OCI-LY3 (cell line): ENCODE results near the gene POFUT1.

Experiments used
- H2AFZ ChIP-seq: fragments of 200-600, 300-600 bp; shearing (Covaris generic); 2 replicates; pipeline ENCODE4 v1.6.0; 2014; ENCODE audit warnings: antibody characterized with exemption, low read depth, low read length
- H3K27ac ChIP-seq: fragments of 200-600, 300-600 bp; sonication (generic); 2 replicates; pipeline ENCODE4 v1.5.1; 2014; ENCODE audit warnings: mild to moderate bottlenecking, low read length, moderate library complexity, mixed read lengths
- H3K27me3 ChIP-seq: fragments of 200-600, 300-600 bp; sonication (generic); 2 replicates; pipeline ENCODE4 v1.6.1; 2014; ENCODE audit warnings: low read depth, low read length, mixed read lengths
- H3K36me3 ChIP-seq: fragments of 200-600, 300-600 bp; sonication (generic); replicated peaks from 2 replicates; pipeline ENCODE3; 2014; ENCODE audit warnings: low read depth, low read length, mixed read lengths
- H3K4me1 ChIP-seq: fragments of 300-600, 200-600 bp; sonication (generic); 2 replicates; pipeline ENCODE4 v1.6.1; 2014; ENCODE audit warnings: low read length, mixed read lengths
- H3K4me2 ChIP-seq: fragments of 200-600, 300-600 bp; sonication (generic); 2 replicates; pipeline ENCODE4 v1.6.1; 2014; ENCODE audit warnings: low read length, mixed read lengths
- H3K4me3 ChIP-seq: fragments of 300-600, 200-600 bp; sonication (generic); 2 replicates; pipeline ENCODE4 v1.5.1; 2014; ENCODE audit warnings: antibody characterized with exemption, mild to moderate bottlenecking, low read length, moderate library complexity
- H3K79me2 ChIP-seq: fragments of 300-600, 200-600 bp; shearing (Covaris generic); 2 replicates; pipeline ENCODE4 v1.6.1; 2014; ENCODE audit warnings: mild to moderate bottlenecking, low read length, mixed read lengths
- H3K9ac ChIP-seq: fragments of 300-600, 200-600 bp; shearing (Covaris generic); 2 replicates; pipeline ENCODE4 v1.6.0; 2014; ENCODE audit warnings: mild to moderate bottlenecking, low read length, moderate library complexity
- H3K9me3 ChIP-seq: fragments of 200-600, 300-600 bp; shearing (Covaris generic); 2 replicates; pipeline ENCODE4 v1.6.1; 2014; ENCODE audit warnings: low read length, mixed read lengths; ENCODE audit not compliant: insufficient read depth
- H4K20me1 ChIP-seq: fragments of 200-600, 300-600 bp; sonication (generic); 2 replicates; pipeline ENCODE4 v1.6.1; 2016; ENCODE audit warnings: low read length, mixed read lengths; ENCODE audit not compliant: insufficient read depth
- CTCF ChIP-seq: fragments of 200-600, 300-600 bp; sonication (generic); IDR thresholded peaks from 2 replicates; pipeline ENCODE4 v1.5.1; 2014; ENCODE audit warnings: antibody characterized with exemption, low read length, low read depth
- EZH2phosphoT487 ChIP-seq: fragments of 200-600 bp; shearing (Covaris generic); IDR thresholded peaks from 2 replicates; pipeline ENCODE4 v1.6.1; 2018; ENCODE audit warnings: antibody characterized with exemption, mixed run types, low read depth

Gene POFUT1

DNA sequence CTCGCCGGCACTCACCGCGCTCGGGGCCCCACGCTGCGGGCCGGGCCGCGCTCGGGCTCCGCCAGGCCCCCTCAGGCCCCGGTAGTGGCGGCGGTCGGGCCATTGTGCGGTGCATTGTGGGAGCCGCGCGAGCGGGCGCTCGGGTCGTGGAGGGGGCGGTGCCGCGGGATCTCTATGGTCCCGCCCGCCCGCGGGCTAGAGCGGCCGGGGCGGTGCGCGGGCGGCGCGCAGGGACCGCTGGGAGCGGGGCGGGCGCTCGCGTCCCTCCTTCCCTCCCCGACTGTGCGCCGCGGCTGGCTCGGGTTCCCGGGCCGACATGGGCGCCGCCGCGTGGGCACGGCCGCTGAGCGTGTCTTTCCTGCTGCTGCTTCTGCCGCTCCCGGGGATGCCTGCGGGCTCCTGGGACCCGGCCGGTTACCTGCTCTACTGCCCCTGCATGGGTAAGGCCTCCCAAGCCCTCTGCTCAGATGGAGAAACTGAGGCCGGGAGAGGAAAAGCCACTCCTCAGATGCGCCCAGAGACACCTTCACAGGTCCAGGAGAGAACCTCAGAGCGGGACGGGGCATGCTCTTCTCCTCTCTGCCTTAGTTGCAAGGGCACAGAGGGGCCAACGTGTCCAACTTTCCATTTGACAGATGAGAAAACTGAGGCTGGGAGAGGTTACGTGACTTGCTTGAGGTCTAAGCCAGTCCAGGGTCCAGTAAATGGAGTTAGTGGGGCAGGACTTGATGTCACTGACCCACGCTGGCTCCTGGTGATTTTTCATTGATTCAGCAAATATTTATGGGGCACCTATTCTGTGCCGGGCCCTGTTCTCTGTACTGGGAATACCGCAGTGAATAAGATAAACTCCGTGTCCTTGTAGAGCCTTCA is at the start of gene POFUT1, which contains the start of gene PLAGL2:
Gene POFUT1 (plus strand): TSS at position 255 of the 873 bp plus-strand sequence. CDS start 62 bp downstream, at position 317.
Gene PLAGL2 (minus strand): TSS at position 118 of the 873 bp plus-strand sequence. CDS start 5,565 bp downstream, outside the sequence.
- H3K79me2 ChIP-seq: peaks cover 86% of the 10 kb centered on the region
- H2AFZ ChIP-seq: peak within 1 kb of the TSS; percentile 58

GRCh38 chr20:32158351-32158750 is 49.3 kb upstream of the POFUT1 start:
- H3K27ac ChIP-seq: no peak overlapping the region
- H3K27me3 ChIP-seq: no peaks in the 10 kb centered on the region
- no peaks in the 10 kb centered on the region for H3K79me2 ChIP-seq
- H3K36me3 ChIP-seq: peaks cover 65% of the 10 kb centered on the region
- H3K4me3 ChIP-seq: no peak overlapping the region
- no peaks in the 10 kb centered on the region for H4K20me1 ChIP-seq
- H2AFZ ChIP-seq: no peak overlapping the region
- no peak overlapping the region for H3K4me2 ChIP-seq
- H3K9ac ChIP-seq: no peak overlapping the region
- no peak for TF ChIP-seq CTCF
- no peak for TF ChIP-seq EZH2phosphoT487
- H3K9me3 ChIP-seq: no peaks in the 10 kb centered on the region
- H3K4me1 ChIP-seq: peaks cover 13% of the 10 kb centered on the region

More for the DNA sequence above, at the start of gene POFUT1, which contains the start of gene PLAGL2:
- TF ChIP-seq EZH2phosphoT487 (no peak), CTCF (peak; percentile 50)
- Histone ChIP-seq H3K27ac (peak within 1 kb of the TSS; percentile 51), H3K4me3 (peak within 1 kb of the TSS; percentile 94), H4K20me1 (peaks cover 33% of the 10 kb centered on the region), H3K9ac (peak within 1 kb of the TSS; percentile 97), H3K4me1 (peaks cover 27% of the 10 kb centered on the region), H3K27me3 (no peaks in the 10 kb centered on the region), H3K4me2 (peak within 1 kb of the TSS; percentile 96), H3K36me3 (peaks cover 46% of the 10 kb centered on the region), H3K9me3 (no peaks in the 10 kb centered on the region)

GRCh38 chr20:32158943-32159660 is 48.6 kb upstream of the POFUT1 start:
- no peaks in the 10 kb centered on the region for H3K79me2 ChIP-seq
- TF ChIP-seq EZH2phosphoT487 (no peak), CTCF (no peak)
- peaks cover 63% of the 10 kb centered on the region for H3K36me3 ChIP-seq
- no peaks in the 10 kb centered on the region for H3K27me3 ChIP-seq
- no peaks in the 10 kb centered on the region for H4K20me1 ChIP-seq
- H3K9ac ChIP-seq: no peak overlapping the region
- H3K9me3 ChIP-seq: no peaks in the 10 kb centered on the region
- H3K4me3 ChIP-seq: no peak overlapping the region
- no peak overlapping the region for H2AFZ ChIP-seq
- H3K4me2 ChIP-seq: no peak overlapping the region
- H3K4me1 ChIP-seq: peaks cover 13% of the 10 kb centered on the region
- no peak overlapping the region for H3K27ac ChIP-seq

DNA sequence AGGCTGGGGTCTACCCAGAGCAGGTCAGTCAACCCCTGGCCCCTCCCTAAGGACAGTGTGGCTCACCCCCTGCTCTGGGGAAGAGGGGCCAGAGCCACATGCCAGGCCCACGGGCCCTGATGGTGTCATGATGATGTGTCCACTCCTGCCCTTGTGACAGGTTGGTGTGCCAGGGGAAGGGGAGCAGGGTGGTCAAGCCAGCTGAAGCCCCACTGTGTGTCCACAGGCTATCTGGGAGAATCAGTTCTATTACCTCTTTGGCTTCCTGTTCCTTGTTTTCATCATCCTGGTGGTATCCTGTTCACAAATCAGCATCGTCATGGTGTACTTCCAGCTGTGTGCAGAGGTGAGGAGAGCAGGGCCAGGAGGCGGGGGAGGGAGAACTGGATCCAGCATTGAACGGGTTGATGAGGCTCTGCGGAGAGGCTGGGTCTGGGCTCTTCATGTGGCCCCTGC is 47.9 kb upstream of the POFUT1 start:
- Histone ChIP-seq H3K79me2 (no peaks in the 10 kb centered on the region), H3K27me3 (no peaks in the 10 kb centered on the region), H3K36me3 (peaks cover 66% of the 10 kb centered on the region), H3K4me3 (no peak overlapping the region), H2AFZ (no peak overlapping the region), H3K4me2 (no peak overlapping the region), H3K27ac (no peak overlapping the region), H3K9me3 (no peaks in the 10 kb centered on the region), H4K20me1 (no peaks in the 10 kb centered on the region), H3K9ac (no peak overlapping the region), H3K4me1 (peaks cover 10% of the 10 kb centered on the region)
- no peak for TF ChIP-seq EZH2phosphoT487
- no peak for TF ChIP-seq CTCF
